Activated CD8-positive, alpha-beta T cell treated with anti-CD3 and anti-CD28 coated beads for 36 hours (primary cell): Measurements from ENCODE around the gene TMEM208. TPM values are rescaled to one million over a fixed set of nuclear protein-coding genes. Genes with fewer than 3 reads are reported as not detected.
A peak's percentile ranks its signal among the peaks of the same experiment; 100 is the strongest.

ENCODE experiments used
- ATAC-seq: fragments of 200-7000 bp; cut with Tn5 transposase; one replicate; pipeline ENCODE4 v1.10.0; 2021; ENCODE audit warnings: mild to moderate bottlenecking, moderate library complexity
- CTCF ChIA-PET: fragments of 350-600 bp; sonication (Branson Sonifier 250); formaldehyde crosslinking; loops from one replicate; lab custom pipeline; 2021; ENCODE audit warnings: antibody characterized with exemption; lab: Charles Lee
- POLR2A ChIA-PET: fragments of 350-600 bp; sonication (Branson Sonifier 250); formaldehyde crosslinking; loops from one replicate; lab custom pipeline; 2021; ENCODE audit warnings: antibody characterized with exemption; lab: Charles Lee
- DNase-seq: peaks from one replicate; pipeline ENCODE4 v3.0.0-alpha.2; 2020
- H3K27ac Mint-ChIP-seq: one replicate; pipeline ENCODE4 v1.8.0; 2021; ENCODE audit warnings: mild to moderate bottlenecking, mixed read lengths
- H3K27me3 Mint-ChIP-seq: one replicate; pipeline ENCODE4 v1.8.0; 2021; ENCODE audit warnings: mixed read lengths
- H3K36me3 Mint-ChIP-seq: one replicate; pipeline ENCODE4 v1.8.0; 2021; ENCODE audit warnings: low read depth, mixed read lengths
- H3K4me1 Mint-ChIP-seq: one replicate; pipeline ENCODE4 v1.8.0; 2021; ENCODE audit warnings: low read depth, mixed read lengths
- H3K4me3 Mint-ChIP-seq: one replicate; pipeline ENCODE4 v1.8.0; 2021; ENCODE audit warnings: mild to moderate bottlenecking, moderate library complexity, mixed read lengths
- H3K9me3 Mint-ChIP-seq: one replicate; pipeline ENCODE4 v1.8.0; 2021; ENCODE audit warnings: mixed read lengths
- CTCF ChIP-seq: fragments of 200-600 bp; IDR thresholded peaks from one replicate; pipeline ENCODE4 v1.8.0; 2022; ENCODE audit warnings: antibody characterized with exemption, mild to moderate bottlenecking
- intact Hi-C: fragments of 100-400 bp; cut with micrococcal nuclease; formaldehyde crosslinking; loops from one replicate; pipeline ENCODE4 v1.10.0; 2022
- total RNA-seq, 2 experiments: library from RNA; stranded (reverse); gene quantifications; one replicate each; pipeline ENCODE4 v1.2.3, GENCODE V29; 2021

The TMEM208 gene
- total RNA-seq, 2 experiments from 2014 or later, result 25.7 to 30.7 TPM

- H3K4me1 Mint-ChIP-seq, result peaks cover 52% of the 10 kb centered on the region
- peak; percentile 49 for TF ChIP-seq CTCF
- peak overlapping the region; percentile 89 for H3K27ac Mint-ChIP-seq
- DNase-seq (peak; percentile 81), ATAC-seq (peak; percentile 15)
- CTCF ChIA-PET, result interaction anchor here (0.7 to 1.9 kb wide), 6 partner anchors 19 to 91 kb away, joined by 3 to 9 read pairs (median 6); partner anchors contain the start of genes E2F4 and TMEM208
- POLR2A ChIA-PET, result interaction anchor here (1.9 to 10.0 kb wide), 2 partner anchors 9 to 16 kb away, joined by 8 to 123 read pairs; partner anchors contain the start of gene TMEM208
- H3K4me3 Mint-ChIP-seq, result peak overlapping the region; percentile 89
- no peaks in the 10 kb centered on the region for H3K9me3 Mint-ChIP-seq
- intact Hi-C loops, result no loop called here
- H3K27me3 Mint-ChIP-seq, result no peaks in the 10 kb centered on the region
- H3K36me3 Mint-ChIP-seq, result peaks cover 2% of the 10 kb centered on the region
Measured at GRCh38 chr16:67246081-67246755, 19.3 kb downstream of the TMEM208 start.

DNA sequence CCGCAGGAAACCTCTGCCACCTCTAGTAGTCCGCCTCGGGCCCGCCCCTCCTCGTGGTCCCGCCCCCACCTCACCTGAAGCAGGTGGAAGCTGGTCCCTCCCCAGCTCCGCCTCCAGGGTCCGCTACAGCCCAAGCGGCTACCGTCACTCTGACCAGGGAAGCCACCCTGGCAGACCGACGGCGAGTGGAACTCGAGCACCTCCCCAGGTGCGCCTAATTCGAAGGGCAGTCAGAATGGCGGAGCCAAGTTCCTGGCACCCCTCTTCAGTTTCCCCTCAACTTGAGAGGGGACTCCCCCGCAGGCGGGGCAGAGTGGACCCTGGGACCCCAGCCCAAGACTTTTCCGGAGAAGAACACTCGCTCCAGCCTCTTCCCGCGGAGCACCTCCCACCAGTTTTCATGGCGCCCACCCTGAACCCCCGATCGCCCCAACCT, 19.8 kb downstream of the TMEM208 start:
- CTCF ChIA-PET, result interaction anchor here (0.8 to 1.9 kb wide), 5 partner anchors 8 to 61 kb away, joined by 3 to 6 read pairs (median 5); partner anchors contain the start of gene E2F4
- peak; percentile 0 for ATAC-seq
- Mint-ChIP-seq H3K27ac (peak overlapping the region; percentile 89), H3K4me1 (peaks cover 48% of the 10 kb centered on the region), H3K36me3 (peaks cover 2% of the 10 kb centered on the region), H3K27me3 (no peaks in the 10 kb centered on the region), H3K9me3 (no peaks in the 10 kb centered on the region), H3K4me3 (peak overlapping the region; percentile 89)
- DNase-seq, result no peak
- TF ChIP-seq CTCF, result no peak
- POLR2A ChIA-PET, result interaction anchor here (1.2 to 10.0 kb wide), 3 partner anchors 9 to 23 kb away, joined by 3 to 123 read pairs (median 8); partner anchors contain the start of gene TMEM208
- intact Hi-C loops, result no loop called here

GRCh38 chr16:67247192-67248072, 20.5 kb downstream of the TMEM208 start, which contains the start of gene FHOD1:
Gene FHOD1, minus strand, starts transcription at chr16:67247481. Its CDS starts 71 bp downstream, at chr16:67247410.
- Mint-ChIP-seq H3K36me3 (peaks cover 2% of the 10 kb centered on the region), H3K9me3 (no peaks in the 10 kb centered on the region), H3K4me3 (peak within 1 kb of the TSS; percentile 89), H3K27ac (peak within 1 kb of the TSS; percentile 89), H3K4me1 (peaks cover 47% of the 10 kb centered on the region), H3K27me3 (no peaks in the 10 kb centered on the region)
- CTCF ChIA-PET, result interaction anchor here (0.9 to 1.9 kb wide), 7 partner anchors 9 to 152 kb away, joined by 3 to 6 read pairs (median 3); partner anchors contain the start of gene E2F4
- no peak for TF ChIP-seq CTCF
- DNase-seq (peak; percentile 99), ATAC-seq (peak; percentile 72)
- intact Hi-C loops, result no loop called here
- POLR2A ChIA-PET, result interaction anchor here (0.9 to 10.0 kb wide), 8 partner anchors 8 to 219 kb away, joined by 3 to 123 read pairs (median 4); partner anchors contain the start of gene TMEM208

DNA sequence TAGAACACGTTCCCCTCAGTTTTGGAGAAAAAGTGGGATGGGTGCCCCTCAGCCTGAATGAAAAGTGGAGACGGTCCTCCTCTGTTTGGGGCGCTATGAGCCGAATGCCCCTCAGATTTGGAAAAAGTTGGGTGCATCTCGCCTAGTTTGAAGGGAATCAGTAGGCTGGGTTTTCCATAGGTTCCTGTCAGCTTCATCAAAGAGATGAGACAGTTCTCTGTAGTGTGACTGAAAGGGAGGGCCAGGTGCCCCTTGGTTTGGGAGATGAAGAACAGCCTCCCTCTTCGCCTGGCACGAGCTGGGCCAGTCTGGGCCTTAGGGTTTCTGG, 21.1 kb downstream of the TMEM208 start:
- peaks cover 44% of the 10 kb centered on the region for H3K4me1 Mint-ChIP-seq
- TF ChIP-seq CTCF, result no peak
- DNase-seq (no peak), ATAC-seq (no peak)
- intact Hi-C loops, result no loop called here
- POLR2A ChIA-PET, result interaction anchor here (0.9 to 10.0 kb wide), 8 partner anchors 9 to 220 kb away, joined by 3 to 123 read pairs (median 3); partner anchors contain the start of gene TMEM208
- no peaks in the 10 kb centered on the region for H3K9me3 Mint-ChIP-seq
- H3K4me3 Mint-ChIP-seq, result peak overlapping the region; percentile 89
- H3K36me3 Mint-ChIP-seq, result peaks cover 2% of the 10 kb centered on the region
- H3K27ac Mint-ChIP-seq, result peak overlapping the region; percentile 86
- CTCF ChIA-PET, result interaction anchor here (0.6 to 2.3 kb wide), 8 partner anchors 9 to 152 kb away, joined by 3 to 7 read pairs (median 3); partner anchors contain the start of genes KCTD19 and LRRC36
- no peaks in the 10 kb centered on the region for H3K27me3 Mint-ChIP-seq
